GM12878 (cell line): ENCODE data around the gene IL18. TPM values are rescaled to one million over a fixed set of nuclear protein-coding genes. Genes with fewer than 3 reads are reported as not detected.

ENCODE experiments used
- ATAC-seq: fragments of 200-7000 bp; cut with Tn5 transposase; 3 replicates; pipeline ENCODE4 v1.9.1; 2020; ENCODE audit warnings: mild to moderate bottlenecking, moderate library complexity
- Bru-seq: library from RNA; stranded (reverse); fragments of 400-500 nt; gene quantifications from one replicate; lab custom pipeline; 2021; lab: Mats Ljungman, UMichigan
- BruChase-seq, 2 experiments: library from RNA; stranded (reverse); fragments of 400-500 nt; gene quantifications; one replicate each; lab custom pipeline; 2021; lab: Mats Ljungman, UMichigan
- BruUV-seq: library from RNA; stranded (reverse); fragments of 400-500 nt; replicated peaks from 2 replicates; lab custom pipeline; 2021; lab: Mats Ljungman, UMichigan
- CTCF ChIA-PET: fragments of 300-600 bp; sonication (Branson Sonifier 250); formaldehyde crosslinking; extraction: SDS; loops from one replicate; lab custom pipeline; 2021; ENCODE audit warnings: inconsistent platforms; lab: Yijun Ruan, JAX
- POLR2A ChIA-PET: fragments of 350-600 bp; formaldehyde crosslinking; extraction: SDS; loops from one replicate; lab custom pipeline; 2021; ENCODE audit warnings: inconsistent platforms; lab: Charles Lee
- RAD21 ChIA-PET: fragments of 300-600 bp; sonication (Branson Sonifier 250); formaldehyde crosslinking; loops from one replicate; lab custom pipeline; 2023; ENCODE audit warnings: antibody characterized with exemption; ENCODE audit not compliant: unreplicated experiment; lab: Charles Lee
- SMC1A ChIA-PET: fragments of 300-600 bp; sonication (Branson Sonifier 250); formaldehyde crosslinking; loops from one replicate; lab custom pipeline; 2023; ENCODE audit not compliant: unreplicated experiment, uncharacterized antibody; lab: Charles Lee
- DNase-seq: peaks from one replicate; pipeline ENCODE4 v3.0.0-alpha.2; 2011; ENCODE audit warnings: low read depth, low spot score
- FAIRE-seq: peaks from 3 replicates; lab custom pipeline; 2011; peaks lifted over from hg19 to GRCh38; lab: Jason Lieb, UNC
- H2AFZ ChIP-seq: 2 replicates; pipeline ENCODE4 v1.6.0; 2011; ENCODE audit warnings: low read depth, low read length, control low read depth; ENCODE audit not compliant: control insufficient read depth
- H3K27ac ChIP-seq: 2 replicates; pipeline ENCODE4 v1.5.1; 2011; ENCODE audit warnings: control low read depth; ENCODE audit not compliant: control insufficient read depth, insufficient read depth
- H3K27me3 ChIP-seq, 2 experiments: replicated peaks in 1 of 2; 2 replicates each; pipeline versions ENCODE4 v1.6.0 to v1.6.1; 2011; ENCODE audit warnings: low read length in 1 of 2; ENCODE audit not compliant: control insufficient read depth in 2 of 2, insufficient read depth in 2 of 2
- H3K36me3 ChIP-seq, 2 experiments: 2 replicates each; pipeline ENCODE4 v1.5.1; 2011; ENCODE audit warnings: low read length in 1 of 2; ENCODE audit not compliant: control insufficient read depth in 2 of 2, insufficient read depth in 2 of 2
- H3K4me1 ChIP-seq: 2 replicates; pipeline ENCODE4 v1.6.1; 2011; ENCODE audit warnings: mild to moderate bottlenecking, low read length, moderate library complexity, mixed read lengths; ENCODE audit not compliant: control insufficient read depth, insufficient read depth
- H3K4me2 ChIP-seq: 2 replicates; pipeline ENCODE4 v1.6.0; 2011; ENCODE audit warnings: control low read depth; ENCODE audit not compliant: control insufficient read depth, insufficient read depth
- H3K4me3 ChIP-seq: fragments of 200-600 bp; sonication (generic); 2 replicates; pipeline ENCODE4 v1.5.1; 2016
- H3K79me2 ChIP-seq: 2 replicates; pipeline ENCODE4 v1.6.0; 2011; ENCODE audit warnings: low read length; ENCODE audit not compliant: control insufficient read depth, insufficient read depth
- H3K9ac ChIP-seq: 2 replicates; pipeline ENCODE4 v1.8.0; 2011; ENCODE audit warnings: low read length, control low read depth, mixed read lengths; ENCODE audit not compliant: control insufficient read depth, insufficient read depth
- H3K9me3 ChIP-seq: replicated peaks from 3 replicates; pipeline ENCODE4 v1.5.1; 2011; ENCODE audit warnings: mild to moderate bottlenecking, low read length; ENCODE audit not compliant: control insufficient read depth, insufficient read depth
- H4K20me1 ChIP-seq: 2 replicates; pipeline ENCODE4 v1.6.0; 2011; ENCODE audit not compliant: control insufficient read depth, insufficient read depth
- KAT2A ChIP-seq: conservative IDR thresholded peaks from 2 replicates; pipeline ENCODE4 v1.6.1; 2011; ENCODE audit warnings: low read depth, low read length; ENCODE audit not compliant: control insufficient read depth
- POU2F2 ChIP-seq: IDR thresholded peaks from 3 replicates; pipeline ENCODE4 v1.6.1; 2011; ENCODE audit warnings: low read depth, mild to moderate bottlenecking, low read length, borderline replicate concordance
- SREBF2 ChIP-seq: IDR thresholded peaks from 2 replicates; pipeline ENCODE4 v1.6.1; 2012; ENCODE audit warnings: mild to moderate bottlenecking, low read length
- WGBS: methylation state at CpG from one replicate; pipeline ENCODE4 v1.1.6; 2016; ENCODE audit warnings: low lambda C conversion rate; ENCODE audit not compliant: insufficient replicate concordance, insufficient coverage; ENCODE audit errors: missing lambda C conversion rate; 5-methylcytosine and 5-hydroxymethylcytosine counted together
- in situ Hi-C: fragments of 300-500 bp; cut with MboI; formaldehyde crosslinking; loops from 9 replicates; pipeline ENCODE4 v1.14.3; 2018; ENCODE audit warnings: mixed read lengths
- intact Hi-C: fragments of 100-400 bp; cut with micrococcal nuclease; formaldehyde crosslinking; loops from one replicate; pipeline ENCODE4 v1.14.2; 2022; ENCODE audit not compliant: unreplicated experiment
- long read RNA-seq, 2 experiments: library from polyadenylated mRNA; unstranded; transcript quantifications; one replicate each; pipeline ENCODE4 v2.0.0, GENCODE V29; 2019 to 2020
- polyA minus RNA-seq, 3 experiments: library from RNA; depleted of rRNA, polyadenylated mRNA; stranded (reverse); fragments of >200 nt; gene quantifications; 2 replicates each; pipeline ENCODE4 v1.2.3, GENCODE V29; 2011
- polyA plus RNA-seq, 11 experiments: library from polyadenylated mRNA; depleted of rRNA in 4 of 11; unstranded in 6 of 11; stranded (reverse) in 5 of 11; fragments of >200 nt; fragmentation: Nextera tagmentation in 4 of 11; fragmentation: Illumina TruSeq in 1 of 11; extraction: Ambion mirVana in 4 of 11; extraction: Trizol in 1 of 11; gene quantifications; 1 replicate in 1 of 11; 2 replicates in 10 of 11; pipeline versions ENCODE4 v1.2.1 to v1.2.3, GENCODE V29; 2011 to 2016; ENCODE audit warnings: inconsistent platforms in 2 of 11, missing spikeins in 2 of 11, low read depth in 1 of 11
- total RNA-seq, 4 experiments: library from RNA; depleted of rRNA in 3 of 4; stranded (reverse); fragments of >200 nt in 3 of 4; fragmentation: Illumina TruSeq in 1 of 4; extraction: Trizol in 1 of 4; gene quantifications; 2 replicates each; pipeline versions ENCODE4 v1.2.1 to v1.2.3, GENCODE V29; 2013 to 2021

Gene IL18
- not detected in 2 replicates for total RNA-seq (2013; cell fraction: nucleolus; rRNA removed)
- total RNA-seq (2014; rRNA removed) (0.11 and 0.17 TPM in 2 replicates), total RNA-seq (2014; rRNA removed; fragmentation: Illumina TruSeq; extraction: Trizol) (0.32 and 0.40 TPM in 2 replicates), total RNA-seq (2021) (0.21 and 0.24 TPM in 2 replicates), polyA plus RNA-seq (2011; rRNA removed) (0.12 TPM in 1 of 2 replicates, not detected in the other), polyA plus RNA-seq (2014; fragmentation: Illumina TruSeq; extraction: Trizol) (0.38 TPM in 1 of 2 replicates, not detected in the other), polyA plus RNA-seq (2014; fragmentation: Nextera tagmentation; extraction: Ambion mirVana) (under 1 TPM; 0.40 to 0.42 TPM), polyA plus RNA-seq (2014; rRNA removed) (0.27 and 0.34 TPM in 2 replicates), polyA plus RNA-seq (2016; fragmentation: Nextera tagmentation; extraction: Ambion mirVana) (under 1 TPM; 0.15 to 0.19 TPM), polyA minus RNA-seq (2011; rRNA and poly(A)+ RNA removed) (not detected in 2 replicates), Bru-seq, nascent RNA (percentile 11 among the genes with signal in this experiment), BruChase-seq, experiment 1, labeled RNA remaining after a 6-hour chase (percentile 17 among the genes with signal in this experiment), BruChase-seq, experiment 2, labeled RNA remaining after a 2-hour chase (percentile 8 among the genes with signal in this experiment)
- polyA plus RNA-seq (2011; ENCODE audit: low read depth), result 0.66 TPM
- polyA plus RNA-seq (2011; cell fraction: cytosol; rRNA removed), result not detected in 2 replicates
- polyA plus RNA-seq (2011; cell fraction: nucleus; rRNA removed), result not detected in 2 replicates
- polyA plus RNA-seq (2012), result 0.65 and 1.2 TPM in 2 replicates
- polyA minus RNA-seq (2011; cell fraction: cytosol; rRNA and poly(A)+ RNA removed), result not detected in 2 replicates
- not detected in 2 replicates for polyA minus RNA-seq (2011; cell fraction: nucleus; rRNA and poly(A)+ RNA removed)
- long read RNA-seq, experiment 1, result 0 reads
- long read RNA-seq, experiment 2, partial matches to known transcripts, result 0 of 1 reads
- long read RNA-seq, experiment 2, other reads (novel, unspliced or antisense), result 1 of 1 reads

- SMC1A ChIA-PET, result interaction anchor here (0.7 kb wide), 1 partner anchor 405 kb away, joined by 3 read pairs; no protein-coding TSS in a partner anchor
- no peak within 1 kb of the TSS for H3K4me3 ChIP-seq
- RAD21 ChIA-PET, result no interaction called here
- intact Hi-C loops, result no loop called here
- H4K20me1 ChIP-seq, result no peaks in the 10 kb centered on the region
- no peaks in the 10 kb centered on the region; a peak in 1 of 4 replicates for H3K27me3 ChIP-seq
- WGBS, result 29% methylated on average over 12 of the region's 12 CpGs
- CTCF ChIA-PET, result no interaction called here
- BruUV-seq, result no TSS peak
- no peak for FAIRE-seq
- no peak within 1 kb of the TSS for H3K4me2 ChIP-seq
- H3K79me2 ChIP-seq, result no peaks in the 10 kb centered on the region
- H3K27ac ChIP-seq, result no peak within 1 kb of the TSS
- DNase-seq, result no peak
- in situ Hi-C loops, result no loop called here
- no peaks in the 10 kb centered on the region for H3K9me3 ChIP-seq
- POLR2A ChIA-PET, result no interaction called here
- H3K4me1 ChIP-seq, result no peaks in the 10 kb centered on the region
- no peak within 1 kb of the TSS for H3K9ac ChIP-seq
- peak within 1 kb of the TSS; percentile 13; the same call in 1 of the 2 replicates for H2AFZ ChIP-seq
- H3K36me3 ChIP-seq, result no peaks in the 10 kb centered on the region
- ATAC-seq, result no peak
- TF ChIP-seq KAT2A, result no peak
- no peak for TF ChIP-seq SREBF2
- no peak for TF ChIP-seq POU2F2
Observed at GRCh38 chr11:112163875-112164685, at the start of gene IL18. IL18 (minus strand) TSS chr11:112164094; CDS start chr11:112155053, 9,041 bp downstream.
